ENCODE measurements around the gene PRKAG3.

PRKAG3 gene

DNA sequence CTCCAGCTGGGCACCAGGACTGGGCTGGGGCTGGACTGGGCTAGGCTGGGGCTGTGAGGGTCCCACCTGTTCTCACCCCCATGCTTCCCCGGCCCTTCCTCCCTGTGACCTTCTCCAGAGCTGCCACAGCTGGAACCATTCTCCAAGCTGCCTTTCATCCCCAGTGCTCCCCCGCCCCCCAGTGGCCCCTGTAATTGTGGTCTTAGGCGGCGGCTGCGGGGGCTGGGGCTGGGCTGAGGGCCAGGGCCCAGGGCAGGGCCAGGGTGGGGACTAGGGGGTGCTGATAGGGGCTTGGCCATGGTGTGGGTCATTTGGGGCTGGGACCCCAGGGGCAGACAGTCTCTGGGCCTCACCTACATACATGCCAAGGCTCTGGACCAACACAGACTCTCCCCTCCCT is 46.3 kb upstream of the PRKAG3 start:
- no peak for TF ChIP-seq CTCF (IDR thresholded peaks at IDR 0.05; ENCODE audit: borderline replicate concordance, insufficient read depth, low read depth, low read length)
- H3K4me3 ChIP-seq (ENCODE audit: low read depth, low read length): no peak overlapping the region

- TF ChIP-seq CTCF (IDR thresholded peaks at IDR 0.05; ENCODE audit: borderline replicate concordance, insufficient read depth, low read depth, low read length): no peak; the same call in 1 of the 2 replicates
- H3K4me3 ChIP-seq (ENCODE audit: low read depth, low read length): no peak overlapping the region
These were observed 45.7 kb upstream of the PRKAG3 start for GRCh38 chr2:218877331-218877730.

- peak; percentile 93 for TF ChIP-seq CTCF (IDR thresholded peaks at IDR 0.05; ENCODE audit: borderline replicate concordance, insufficient read depth, low read depth, low read length)
- no peak overlapping the region for H3K4me3 ChIP-seq (ENCODE audit: low read depth, low read length)
These were observed 45.1 kb upstream of the PRKAG3 start for GRCh38 chr2:218876562-218877219.

DNA sequence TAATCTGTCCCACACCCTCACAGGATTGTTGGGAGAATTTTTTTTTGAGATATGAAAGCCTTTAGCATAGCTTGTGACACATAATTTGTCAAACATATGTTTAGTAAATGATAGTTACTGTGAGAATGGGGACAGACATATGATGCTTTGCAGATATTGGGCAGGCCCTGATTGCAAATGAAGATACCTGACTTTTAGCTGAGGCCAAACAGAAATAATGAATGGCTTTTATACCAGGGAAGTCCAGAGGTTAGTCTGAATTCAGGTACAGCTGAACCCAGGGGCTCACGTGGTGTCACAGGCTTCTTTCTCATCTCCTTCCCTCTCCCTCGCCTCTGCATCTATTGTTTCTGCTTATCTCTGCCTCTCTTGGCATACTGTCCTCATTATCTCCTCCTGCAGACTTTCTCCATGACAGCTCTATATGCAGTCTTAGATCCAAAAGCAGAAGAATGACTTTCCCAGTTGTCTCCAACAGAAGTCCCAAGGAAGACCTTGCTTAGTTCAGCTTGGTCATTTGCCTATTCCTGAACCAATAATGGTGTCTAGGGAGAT is 44.2 kb upstream of the PRKAG3 start:
- no peak for TF ChIP-seq CTCF (IDR thresholded peaks at IDR 0.05; ENCODE audit: borderline replicate concordance, insufficient read depth, low read depth, low read length)

DNA sequence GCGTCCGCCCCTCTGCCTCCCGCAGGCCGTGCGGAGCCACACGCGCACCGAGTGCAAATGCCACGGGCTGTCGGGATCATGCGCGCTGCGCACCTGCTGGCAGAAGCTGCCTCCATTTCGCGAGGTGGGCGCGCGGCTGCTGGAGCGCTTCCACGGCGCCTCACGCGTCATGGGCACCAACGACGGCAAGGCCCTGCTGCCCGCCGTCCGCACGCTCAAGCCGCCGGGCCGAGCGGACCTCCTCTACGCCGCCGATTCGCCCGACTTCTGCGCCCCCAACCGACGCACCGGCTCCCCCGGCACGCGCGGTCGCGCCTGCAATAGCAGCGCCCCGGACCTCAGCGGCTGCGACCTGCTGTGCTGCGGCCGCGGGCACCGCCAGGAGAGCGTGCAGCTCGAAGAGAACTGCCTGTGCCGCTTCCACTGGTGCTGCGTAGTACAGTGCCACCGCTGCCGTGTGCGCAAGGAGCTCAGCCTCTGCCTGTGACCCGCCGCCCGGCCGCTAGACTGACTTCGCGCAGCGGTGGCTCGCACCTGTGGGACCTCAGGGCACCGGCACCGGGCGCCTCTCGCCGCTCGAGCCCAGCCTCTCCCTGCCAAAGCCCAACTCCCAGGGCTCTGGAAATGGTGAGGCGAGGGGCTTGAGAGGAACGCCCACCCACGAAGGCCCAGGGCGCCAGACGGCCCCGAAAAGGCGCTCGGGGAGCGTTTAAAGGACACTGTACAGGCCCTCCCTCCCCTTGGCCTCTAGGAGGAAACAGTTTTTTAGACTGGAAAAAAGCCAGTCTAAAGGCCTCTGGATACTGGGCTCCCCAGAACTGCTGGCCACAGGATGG is 42.0 kb upstream of the PRKAG3 start:
- no peak for TF ChIP-seq CTCF (IDR thresholded peaks at IDR 0.05; ENCODE audit: borderline replicate concordance, insufficient read depth, low read depth, low read length)
- no peak overlapping the region for H3K4me3 ChIP-seq (ENCODE audit: low read depth, low read length)

More for the DNA sequence above, 44.2 kb upstream of the PRKAG3 start:
- H3K4me3 ChIP-seq (ENCODE audit: low read depth, low read length): no peak overlapping the region

- TF ChIP-seq CTCF (IDR thresholded peaks at IDR 0.05; ENCODE audit: borderline replicate concordance, insufficient read depth, low read depth, low read length): no peak
- H3K4me3 ChIP-seq (ENCODE audit: low read depth, low read length): no peak overlapping the region
These were observed 41.2 kb upstream of the PRKAG3 start for GRCh38 chr2:218872645-218873358.
